Rectal smooth muscle tissue (tissue), 1 donor: ENCODE data around the gene SPHK2.

Experiments
- H3K27ac ChIP-seq: one replicate; pipeline ENCODE4 v1.7.0; 2013; ENCODE audit warnings: low read depth, low read length, inconsistent platforms
- H3K27me3 ChIP-seq: one replicate; pipeline ENCODE4 v1.7.0; 2013; ENCODE audit warnings: low read length; ENCODE audit not compliant: control insufficient read depth, insufficient read depth
- H3K36me3 ChIP-seq: one replicate; pipeline ENCODE4 v1.7.0; 2013; ENCODE audit warnings: low read length; ENCODE audit not compliant: control insufficient read depth, insufficient read depth
- H3K4me1 ChIP-seq: one replicate; pipeline ENCODE4 v1.7.0; 2013; ENCODE audit warnings: low read length; ENCODE audit not compliant: control insufficient read depth, insufficient read depth
- H3K4me3 ChIP-seq: one replicate; pipeline ENCODE4 v1.7.0; 2013; ENCODE audit warnings: low read length
- H3K9ac ChIP-seq: one replicate; pipeline ENCODE4 v1.7.0; 2013; ENCODE audit warnings: low read length

Gene SPHK2

DNA sequence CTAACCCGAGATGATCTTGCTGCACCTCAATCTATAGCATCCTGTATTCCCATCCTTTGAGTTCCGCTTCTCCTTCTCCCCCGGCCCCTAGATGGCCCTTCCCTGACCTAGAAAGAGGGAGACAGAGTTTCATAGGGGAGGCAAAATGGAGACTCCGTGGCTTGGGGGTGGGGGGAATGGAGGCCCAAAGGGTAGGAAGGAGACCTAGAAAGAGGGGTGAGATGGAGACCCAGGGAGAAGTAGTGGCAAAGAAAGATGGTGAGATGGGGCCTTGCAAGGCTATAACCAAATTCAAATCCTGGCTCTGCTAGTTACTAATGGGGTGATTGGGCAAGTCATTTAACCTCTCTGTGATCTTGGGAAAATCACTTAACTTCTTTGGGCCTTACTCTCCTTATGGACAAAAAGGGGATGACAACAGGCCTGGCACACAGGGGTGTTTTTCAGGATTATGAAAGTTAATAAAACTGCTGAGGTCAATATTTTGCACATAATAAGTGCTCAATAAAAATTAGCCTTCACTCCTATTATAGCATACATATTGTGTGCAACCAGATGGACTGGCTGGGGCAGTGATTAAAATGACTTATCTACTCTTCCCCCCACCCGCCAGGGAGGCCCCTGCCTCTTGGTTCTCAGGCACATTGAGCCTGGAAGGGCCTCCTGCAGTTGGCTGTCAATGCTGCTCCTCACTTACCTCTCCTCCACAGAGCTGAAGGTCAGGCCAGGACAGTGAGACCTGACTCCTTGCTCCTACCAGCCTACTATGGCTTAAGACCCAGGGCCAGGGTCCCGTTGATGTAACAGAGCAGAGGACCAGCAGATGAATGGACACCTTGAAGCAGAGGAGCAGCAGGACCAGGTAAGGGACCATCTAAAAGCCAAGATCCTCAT lies 633 bp downstream of the SPHK2 start:
- Histone ChIP-seq H3K4me3 (peak overlapping the region; percentile 70), H3K4me1 (peaks cover 22% of the 10 kb centered on the region), H3K27ac (peak overlapping the region; percentile 90), H3K9ac (peak overlapping the region; percentile 53), H3K27me3 (no peaks in the 10 kb centered on the region), H3K36me3 (peaks cover 24% of the 10 kb centered on the region)

DNA sequence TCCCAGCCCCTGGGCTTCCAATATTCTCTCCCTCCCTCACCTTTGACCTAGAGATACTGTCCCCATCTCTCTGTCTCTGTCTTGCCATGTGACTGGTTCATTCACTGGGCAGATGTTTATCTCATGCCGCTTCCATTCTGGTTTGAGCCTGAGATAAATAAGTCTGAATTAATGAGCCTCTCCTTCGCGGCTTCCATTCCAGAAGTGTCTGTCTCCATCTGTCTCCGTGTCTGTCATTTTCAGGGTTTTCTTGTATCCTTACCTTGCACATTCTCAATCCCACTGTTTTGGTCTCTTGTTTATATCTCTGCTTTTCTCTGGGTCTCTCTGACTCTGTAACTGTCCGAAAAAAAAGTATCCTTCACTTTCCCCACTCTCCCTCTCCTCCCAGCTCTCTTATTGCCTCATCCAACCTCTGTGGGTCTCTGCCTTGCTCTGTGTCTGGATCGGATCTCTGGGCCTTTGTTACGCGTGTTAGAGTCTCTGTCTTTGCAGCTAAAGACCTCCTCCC lies 4.3 kb downstream of the SPHK2 start:
- Histone ChIP-seq H3K27me3 (no peaks in the 10 kb centered on the region), H3K4me3 (peak overlapping the region; percentile 65)

GRCh38 chr19:48624067-48624594 lies 4.8 kb downstream of the SPHK2 start:
- Histone ChIP-seq H3K36me3 (no peaks in the 10 kb centered on the region), H3K4me1 (peaks cover 8% of the 10 kb centered on the region), H3K9ac (peak overlapping the region; percentile 6), H3K4me3 (peak overlapping the region; percentile 65), H3K27ac (peak overlapping the region; percentile 79), H3K27me3 (no peaks in the 10 kb centered on the region)

More for the DNA sequence above, 4.3 kb downstream of the SPHK2 start:
- Histone ChIP-seq H3K4me1 (peaks cover 8% of the 10 kb centered on the region), H3K36me3 (no peaks in the 10 kb centered on the region), H3K9ac (peak overlapping the region; percentile 6), H3K27ac (peak overlapping the region; percentile 79)

GRCh38 chr19:48624791-48625723 lies 5.8 kb downstream of the SPHK2 start:
- no peaks in the 10 kb centered on the region for H3K36me3 ChIP-seq
- H3K27me3 ChIP-seq = no peaks in the 10 kb centered on the region
- no peak overlapping the region for H3K9ac ChIP-seq
- peaks cover 10% of the 10 kb centered on the region for H3K4me1 ChIP-seq
- peak overlapping the region; percentile 63 for H3K4me3 ChIP-seq
- H3K27ac ChIP-seq = no peak overlapping the region

- no peaks in the 10 kb centered on the region for H3K27me3 ChIP-seq
- H3K4me1 ChIP-seq = peaks cover 18% of the 10 kb centered on the region
- H3K36me3 ChIP-seq = peaks cover 2% of the 10 kb centered on the region
- no peak overlapping the region for H3K4me3 ChIP-seq
- no peak overlapping the region for H3K27ac ChIP-seq
- H3K9ac ChIP-seq = no peak overlapping the region
These were observed 6.6 kb downstream of the SPHK2 start for GRCh38 chr19:48625891-48626327.

DNA sequence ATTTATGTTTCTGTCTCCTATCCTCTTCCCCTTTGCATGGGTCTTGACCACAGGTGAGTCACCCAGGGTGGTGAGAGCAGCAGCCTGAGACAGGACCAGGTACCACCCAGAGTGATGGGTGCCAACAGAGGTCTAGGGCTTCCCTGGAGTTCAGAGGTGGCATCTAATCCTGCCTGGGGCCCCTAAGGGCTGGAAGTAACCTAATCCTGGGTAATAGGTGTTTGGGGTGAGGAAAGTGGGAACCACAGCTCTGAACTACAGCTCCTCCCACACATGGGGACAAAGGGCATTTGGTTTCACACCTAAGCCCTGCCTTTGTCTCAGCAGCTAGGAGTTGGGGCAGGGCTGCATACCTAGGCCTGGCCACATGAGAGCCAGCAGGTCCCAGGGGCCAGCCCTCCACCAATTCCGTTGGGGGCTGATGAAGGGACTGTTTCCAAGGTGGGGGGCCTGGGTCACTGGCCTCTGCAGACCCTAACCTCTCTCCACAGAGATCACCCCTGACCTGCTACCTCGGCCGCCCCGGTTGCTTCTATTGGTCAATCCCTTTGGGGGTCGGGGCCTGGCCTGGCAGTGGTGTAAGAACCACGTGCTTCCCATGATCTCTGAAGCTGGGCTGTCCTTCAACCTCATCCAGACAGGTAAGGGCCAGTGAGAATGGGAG lies 8.0 kb downstream of the SPHK2 start:
- peaks cover 8% of the 10 kb centered on the region for H3K36me3 ChIP-seq
- peaks cover 21% of the 10 kb centered on the region for H3K4me1 ChIP-seq
- no peak overlapping the region for H3K4me3 ChIP-seq
- no peak overlapping the region for H3K27ac ChIP-seq
- H3K27me3 ChIP-seq = no peaks in the 10 kb centered on the region
- H3K9ac ChIP-seq = no peak overlapping the region

- peaks cover 11% of the 10 kb centered on the region for H3K36me3 ChIP-seq
- no peak overlapping the region for H3K4me3 ChIP-seq
- H3K27me3 ChIP-seq = no peaks in the 10 kb centered on the region
- H3K4me1 ChIP-seq = peaks cover 26% of the 10 kb centered on the region
- H3K9ac ChIP-seq = no peak overlapping the region
- H3K27ac ChIP-seq = no peak overlapping the region
These were observed 8.6 kb downstream of the SPHK2 start for GRCh38 chr19:48627865-48628314.

DNA sequence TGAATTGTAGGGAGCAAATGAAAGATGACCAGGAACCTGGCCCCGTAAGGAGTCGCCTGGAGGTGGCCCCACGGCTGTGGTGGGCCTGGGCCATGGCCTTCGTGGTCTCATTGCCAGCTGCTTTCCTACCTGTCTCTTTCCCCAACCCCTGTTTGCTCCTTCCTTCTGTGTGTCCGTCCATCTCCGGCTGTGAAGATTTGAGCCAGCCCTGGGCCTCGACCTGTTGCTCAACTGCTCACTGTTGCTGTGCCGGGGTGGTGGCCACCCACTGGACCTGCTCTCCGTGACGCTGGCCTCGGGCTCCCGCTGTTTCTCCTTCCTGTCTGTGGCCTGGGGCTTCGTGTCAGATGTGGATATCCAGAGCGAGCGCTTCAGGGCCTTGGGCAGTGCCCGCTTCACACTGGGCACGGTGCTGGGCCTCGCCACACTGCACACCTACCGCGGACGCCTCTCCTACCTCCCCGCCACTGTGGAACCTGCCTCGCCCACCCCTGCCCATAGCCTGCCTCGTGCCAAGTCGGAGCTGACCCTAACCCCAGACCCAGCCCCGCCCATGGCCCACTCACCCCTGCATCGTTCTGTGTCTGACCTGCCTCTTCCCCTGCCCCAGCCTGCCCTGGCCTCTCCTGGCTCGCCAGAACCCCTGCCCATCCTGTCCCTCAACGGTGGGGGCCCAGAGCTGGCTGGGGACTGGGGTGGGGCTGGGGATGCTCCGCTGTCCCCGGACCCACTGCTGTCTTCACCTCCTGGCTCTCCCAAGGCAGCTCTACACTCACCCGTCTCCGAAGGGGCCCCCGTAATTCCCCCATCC lies 9.4 kb downstream of the SPHK2 start:
- Histone ChIP-seq H3K36me3 (peaks cover 16% of the 10 kb centered on the region), H3K4me3 (no peak overlapping the region), H3K27ac (no peak overlapping the region), H3K9ac (no peak overlapping the region), H3K27me3 (no peaks in the 10 kb centered on the region), H3K4me1 (peaks cover 28% of the 10 kb centered on the region)

DNA sequence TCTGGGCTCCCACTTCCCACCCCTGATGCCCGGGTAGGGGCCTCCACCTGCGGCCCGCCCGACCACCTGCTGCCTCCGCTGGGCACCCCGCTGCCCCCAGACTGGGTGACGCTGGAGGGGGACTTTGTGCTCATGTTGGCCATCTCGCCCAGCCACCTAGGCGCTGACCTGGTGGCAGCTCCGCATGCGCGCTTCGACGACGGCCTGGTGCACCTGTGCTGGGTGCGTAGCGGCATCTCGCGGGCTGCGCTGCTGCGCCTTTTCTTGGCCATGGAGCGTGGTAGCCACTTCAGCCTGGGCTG lies 9.9 kb downstream of the SPHK2 start:
- Histone ChIP-seq H3K4me1 (peaks cover 31% of the 10 kb centered on the region), H3K27me3 (no peaks in the 10 kb centered on the region), H3K9ac (no peak overlapping the region), H3K4me3 (no peak overlapping the region), H3K36me3 (peaks cover 16% of the 10 kb centered on the region), H3K27ac (peak overlapping the region; percentile 74)

- H3K4me1 ChIP-seq = peaks cover 33% of the 10 kb centered on the region
- H3K4me3 ChIP-seq = peak overlapping the region; percentile 27
- H3K27me3 ChIP-seq = no peaks in the 10 kb centered on the region
- peaks cover 16% of the 10 kb centered on the region for H3K36me3 ChIP-seq
- peak overlapping the region; percentile 49 for H3K9ac ChIP-seq
- H3K27ac ChIP-seq = peak overlapping the region; percentile 74
These were observed 10.4 kb downstream of the SPHK2 start for GRCh38 chr19:48629599-48630295.
